Liver (tissue), 3 donors: ENCODE results near the gene THUMPD1.

Experiments
- CTCF ChIP-seq: fragments of 150-350 bp; IDR thresholded peaks from 2 replicates; pipeline ENCODE4 v1.5.1; 2017; ENCODE audit warnings: improper control_type of control experiment, low read depth, low read length; ENCODE audit not compliant: missing input control
- EGR1 ChIP-seq, 2 donors: IDR thresholded peaks; 2 replicates each; pipeline ENCODE4 v1.6.1; 2016 to 2018; ENCODE audit warnings: antibody characterized with exemption in 2 of 2, low read depth in 2 of 2
- JUND ChIP-seq, 2 donors: IDR thresholded peaks; 2 replicates each; pipeline ENCODE4 v1.6.1; 2016; ENCODE audit warnings: antibody characterized with exemption in 2 of 2
- REST ChIP-seq: IDR thresholded peaks from 2 replicates; pipeline ENCODE4 v1.6.1; 2016; ENCODE audit warnings: antibody characterized with exemption, mild to moderate bottlenecking
- RXRA ChIP-seq, 2 donors: IDR thresholded peaks; 2 replicates each; pipeline ENCODE4 v1.6.1; 2017 to 2018; ENCODE audit warnings: antibody characterized with exemption in 2 of 2, mild to moderate bottlenecking in 1 of 2
- YY1 ChIP-seq: IDR thresholded peaks from 2 replicates; pipeline ENCODE4 v1.6.1; 2016; ENCODE audit warnings: antibody characterized with exemption, mild to moderate bottlenecking
- ZBTB33 ChIP-seq: IDR thresholded peaks from 2 replicates; pipeline ENCODE4 v1.6.1; 2016; ENCODE audit warnings: antibody characterized with exemption
- donor health status: healthy.
- donor health status: healthy.

GRCh38 chr16:20768818-20769217 is 27.2 kb upstream of the THUMPD1 start:
- TF ChIP-seq ZBTB33 (no peak), CTCF (no peak), REST (no peak), YY1 (no peak), JUND (IDR thresholded peaks at IDR 0.05) (no peak), EGR1 (IDR thresholded peaks at IDR 0.05; ENCODE audit: low read depth in 2 of 2) (no peak), RXRA (IDR thresholded peaks at IDR 0.05) (no peak)
